Measurements from ENCODE around the gene FAM168A. TPM values are rescaled to one million over a fixed set of nuclear protein-coding genes. Genes with fewer than 3 reads are reported as not detected.
A peak's percentile ranks its signal among the peaks of the same experiment; 100 is the strongest.

The FAM168A gene
- total RNA-seq, 5 donors from 2014 or later (not counting 1 experiment from before 2014, with no cell fraction given), result 23.6 to 27.0 (median 24.7) TPM

GRCh38 chr11:73555615-73556014, 42.3 kb downstream of the FAM168A start:
- Mint-ChIP-seq H3K27me3 (no peaks in the 10 kb centered on the region), H3K4me1 (peaks cover 17 to 26% (median 18%) of the 10 kb centered on the region in 3 donors), H3K4me3 (no peak overlapping the region), H3K36me3 (peaks cover 32% of the 10 kb centered on the region), H3K9me3 (peaks cover 0 to 3% (median 0%) of the 10 kb centered on the region in 3 donors), H3K27ac (no peak overlapping the region)
- H3K27me3 ChIP-seq (replicated peaks in 1 of 2; ENCODE audit: control insufficient read depth in 2 of 2, extremely low read depth in 1 of 2, insufficient read depth in 2 of 2, low read length in 1 of 2), result no peaks in the 10 kb centered on the region
- ATAC-seq (replicated peaks in 1 of 4), result no peak
- H3K27ac ChIP-seq (ENCODE audit: low read length), result no peak overlapping the region
- no peaks in the 10 kb centered on the region for H3K9me3 ChIP-seq
- no peaks in the 10 kb centered on the region for H3K36me3 ChIP-seq (ENCODE audit: control insufficient read depth in 2 of 2, extremely low read depth in 1 of 2, insufficient read depth in 1 of 2, low read length in 1 of 2)
- ChIA-PET POLR2A (no interaction called here), CTCF (no interaction called here)
- DNase-seq, result no peak
- no CpG with 5 or more reads among the region's 3 CpGs for WGBS (ENCODE audit: insufficient coverage)
- H3K4me3 ChIP-seq (ENCODE audit: control insufficient read depth in 1 of 2, extremely low read depth in 1 of 2, low read length in 1 of 2), result no peak overlapping the region
- H3K4me1 ChIP-seq (ENCODE audit: control insufficient read depth in 1 of 2, extremely low read depth in 1 of 2, insufficient read depth in 2 of 2, low read length in 2 of 2), result no peaks in the 10 kb centered on the region

- Histone ChIP-seq H3K9me3 (no peaks in the 10 kb centered on the region), H3K4me3 (ENCODE audit: control insufficient read depth in 1 of 2, extremely low read depth in 1 of 2, low read length in 1 of 2) (no peak overlapping the region), H3K36me3 (ENCODE audit: control insufficient read depth in 2 of 2, extremely low read depth in 1 of 2, insufficient read depth in 1 of 2, low read length in 1 of 2) (no peaks in the 10 kb centered on the region), H3K4me1 (ENCODE audit: control insufficient read depth in 1 of 2, extremely low read depth in 1 of 2, insufficient read depth in 2 of 2, low read length in 2 of 2) (peaks cover 0 to 3% of the 10 kb centered on the region in 2 experiments), H3K27me3 (replicated peaks in 1 of 2; ENCODE audit: control insufficient read depth in 2 of 2, extremely low read depth in 1 of 2, insufficient read depth in 2 of 2, low read length in 1 of 2) (no peaks in the 10 kb centered on the region), H3K27ac (ENCODE audit: low read length) (no peak overlapping the region)
- Mint-ChIP-seq H3K27ac (no peak overlapping the region), H3K4me3 (no peak overlapping the region), H3K9me3 (peaks cover 0 to 3% (median 0%) of the 10 kb centered on the region in 3 donors), H3K27me3 (no peaks in the 10 kb centered on the region), H3K36me3 (peaks cover 32% of the 10 kb centered on the region), H3K4me1 (peaks cover 24 to 29% (median 25%) of the 10 kb centered on the region in 3 donors)
- no peak for DNase-seq
- ChIA-PET CTCF (no interaction called here), POLR2A (no interaction called here)
- ATAC-seq (replicated peaks in 1 of 4), result no peak
- no CpG with 5 or more reads among the region's 1 CpG for WGBS (ENCODE audit: insufficient coverage)
These were observed 43.1 kb downstream of the FAM168A start for GRCh38 chr11:73554671-73555320.

- no peaks in the 10 kb centered on the region for H3K36me3 ChIP-seq (ENCODE audit: control insufficient read depth in 2 of 2, extremely low read depth in 1 of 2, insufficient read depth in 1 of 2, low read length in 1 of 2)
- ChIA-PET POLR2A (no interaction called here), CTCF (no interaction called here)
- Mint-ChIP-seq H3K4me1 (peaks cover 27 to 29% (median 27%) of the 10 kb centered on the region in 3 donors), H3K9me3 (peaks cover 0 to 3% (median 0%) of the 10 kb centered on the region in 3 donors), H3K36me3 (peaks cover 28% of the 10 kb centered on the region), H3K27ac (no peak overlapping the region), H3K4me3 (no peak overlapping the region), H3K27me3 (no peaks in the 10 kb centered on the region)
- no peak for DNase-seq
- no peaks in the 10 kb centered on the region for H3K9me3 ChIP-seq
- peaks cover 0 to 3% of the 10 kb centered on the region in 2 experiments for H3K4me1 ChIP-seq (ENCODE audit: control insufficient read depth in 1 of 2, extremely low read depth in 1 of 2, insufficient read depth in 2 of 2, low read length in 2 of 2)
- H3K27ac ChIP-seq (ENCODE audit: low read length), result no peak overlapping the region
- no peaks in the 10 kb centered on the region for H3K27me3 ChIP-seq (replicated peaks in 1 of 2; ENCODE audit: control insufficient read depth in 2 of 2, extremely low read depth in 1 of 2, insufficient read depth in 2 of 2, low read length in 1 of 2)
- no peak overlapping the region for H3K4me3 ChIP-seq (ENCODE audit: control insufficient read depth in 1 of 2, extremely low read depth in 1 of 2, low read length in 1 of 2)
- WGBS (ENCODE audit: insufficient coverage), result no CpG with 5 or more reads among the region's 2 CpGs
- ATAC-seq (replicated peaks in 1 of 4), result no peak
These were observed 44.6 kb downstream of the FAM168A start for GRCh38 chr11:73553266-73553665.

- Histone ChIP-seq H3K9me3 (no peaks in the 10 kb centered on the region), H3K36me3 (ENCODE audit: control insufficient read depth in 2 of 2, extremely low read depth in 1 of 2, insufficient read depth in 1 of 2, low read length in 1 of 2) (no peaks in the 10 kb centered on the region), H3K27ac (ENCODE audit: low read length) (no peak overlapping the region), H3K4me1 (ENCODE audit: control insufficient read depth in 1 of 2, extremely low read depth in 1 of 2, insufficient read depth in 2 of 2, low read length in 2 of 2) (peaks cover 0 to 3% of the 10 kb centered on the region in 2 experiments), H3K27me3 (replicated peaks in 1 of 2; ENCODE audit: control insufficient read depth in 2 of 2, extremely low read depth in 1 of 2, insufficient read depth in 2 of 2, low read length in 1 of 2) (no peaks in the 10 kb centered on the region), H3K4me3 (ENCODE audit: control insufficient read depth in 1 of 2, extremely low read depth in 1 of 2, low read length in 1 of 2) (no peak overlapping the region)
- no peak for DNase-seq
- Mint-ChIP-seq H3K9me3 (peaks cover 0 to 3% (median 0%) of the 10 kb centered on the region in 3 donors), H3K27ac (peak overlapping the region; percentile 10 to 29), H3K36me3 (peaks cover 20% of the 10 kb centered on the region), H3K4me1 (peaks cover 27 to 32% (median 30%) of the 10 kb centered on the region in 3 donors), H3K27me3 (no peaks in the 10 kb centered on the region), H3K4me3 (no peak overlapping the region)
- ChIA-PET POLR2A (interaction anchor here in 1 of 2 donors (1.0 kb wide), 1 partner anchor 13 kb away, joined by 6 read pairs; no protein-coding TSS in a partner anchor), CTCF (interaction anchor here in 1 of 2 donors (0.6 kb wide), 2 partner anchors 101 to 839 kb away, joined by 3 to 5 read pairs; no protein-coding TSS in a partner anchor)
- WGBS (ENCODE audit: insufficient coverage), result no CpG with 5 or more reads among the region's 1 CpG
- no peak for ATAC-seq (replicated peaks in 1 of 4)
These were observed 46.2 kb downstream of the FAM168A start for GRCh38 chr11:73551677-73552076.

- Histone ChIP-seq H3K4me1 (ENCODE audit: control insufficient read depth in 1 of 2, extremely low read depth in 1 of 2, insufficient read depth in 2 of 2, low read length in 2 of 2) (peaks cover 0 to 3% of the 10 kb centered on the region in 2 experiments), H3K36me3 (ENCODE audit: control insufficient read depth in 2 of 2, extremely low read depth in 1 of 2, insufficient read depth in 1 of 2, low read length in 1 of 2) (no peaks in the 10 kb centered on the region), H3K4me3 (ENCODE audit: control insufficient read depth in 1 of 2, extremely low read depth in 1 of 2, low read length in 1 of 2) (no peak overlapping the region), H3K27ac (ENCODE audit: low read length) (no peak overlapping the region), H3K9me3 (no peaks in the 10 kb centered on the region), H3K27me3 (replicated peaks in 1 of 2; ENCODE audit: control insufficient read depth in 2 of 2, extremely low read depth in 1 of 2, insufficient read depth in 2 of 2, low read length in 1 of 2) (no peaks in the 10 kb centered on the region)
- 100% methylated on average over 4 of the region's 4 CpGs for WGBS (ENCODE audit: insufficient coverage)
- Mint-ChIP-seq H3K36me3 (peaks cover 7% of the 10 kb centered on the region), H3K9me3 (no peaks in the 10 kb centered on the region), H3K4me3 (no peak overlapping the region), H3K27ac (no peak overlapping the region), H3K4me1 (peaks cover 27 to 30% (median 27%) of the 10 kb centered on the region in 3 donors), H3K27me3 (no peaks in the 10 kb centered on the region)
- DNase-seq, result no peak
- ChIA-PET CTCF (no interaction called here), POLR2A (no interaction called here)
- ATAC-seq (replicated peaks in 1 of 4), result no peak
These were observed 48.5 kb downstream of the FAM168A start for GRCh38 chr11:73549376-73549775.

- POLR2A ChIA-PET, result interaction anchor here (0.5 to 0.7 kb wide), 2 partner anchors 16 to 100 kb away, joined by 3 to 8 read pairs; no protein-coding TSS in a partner anchor
- Histone ChIP-seq H3K9me3 (no peaks in the 10 kb centered on the region), H3K27ac (ENCODE audit: low read length) (no peak overlapping the region), H3K36me3 (ENCODE audit: control insufficient read depth in 2 of 2, extremely low read depth in 1 of 2, insufficient read depth in 1 of 2, low read length in 1 of 2) (no peaks in the 10 kb centered on the region), H3K4me3 (ENCODE audit: control insufficient read depth in 1 of 2, extremely low read depth in 1 of 2, low read length in 1 of 2) (no peak overlapping the region), H3K4me1 (ENCODE audit: control insufficient read depth in 1 of 2, extremely low read depth in 1 of 2, insufficient read depth in 2 of 2, low read length in 2 of 2) (peaks cover 0 to 3% of the 10 kb centered on the region in 2 experiments), H3K27me3 (replicated peaks in 1 of 2; ENCODE audit: control insufficient read depth in 2 of 2, extremely low read depth in 1 of 2, insufficient read depth in 2 of 2, low read length in 1 of 2) (no peaks in the 10 kb centered on the region)
- H3K27me3 Mint-ChIP-seq, result no peaks in the 10 kb centered on the region
- H3K9me3 Mint-ChIP-seq, result no peaks in the 10 kb centered on the region
- DNase-seq (no peak), ATAC-seq (replicated peaks in 1 of 4) (no peak)
- H3K4me1 Mint-ChIP-seq, result peaks cover 27 to 30% (median 27%) of the 10 kb centered on the region in 3 donors
- H3K36me3 Mint-ChIP-seq, result peaks cover 3% of the 10 kb centered on the region
- no CpG with 5 or more reads among the region's 2 CpGs for WGBS (ENCODE audit: insufficient coverage)
- H3K27ac Mint-ChIP-seq, result no peak overlapping the region
- H3K4me3 Mint-ChIP-seq, result no peak overlapping the region
- CTCF ChIA-PET, result no interaction called here
These were observed 50.0 kb downstream of the FAM168A start for GRCh38 chr11:73547706-73548595.

All from T-cell (primary cell).